ENCODE results near the gene GANC.
"Not testable (repeated sequence)": the region's sequence is repeated elsewhere in the genome, so short reads cannot be mapped to it uniquely, and the experiment has no call there.

DNA sequence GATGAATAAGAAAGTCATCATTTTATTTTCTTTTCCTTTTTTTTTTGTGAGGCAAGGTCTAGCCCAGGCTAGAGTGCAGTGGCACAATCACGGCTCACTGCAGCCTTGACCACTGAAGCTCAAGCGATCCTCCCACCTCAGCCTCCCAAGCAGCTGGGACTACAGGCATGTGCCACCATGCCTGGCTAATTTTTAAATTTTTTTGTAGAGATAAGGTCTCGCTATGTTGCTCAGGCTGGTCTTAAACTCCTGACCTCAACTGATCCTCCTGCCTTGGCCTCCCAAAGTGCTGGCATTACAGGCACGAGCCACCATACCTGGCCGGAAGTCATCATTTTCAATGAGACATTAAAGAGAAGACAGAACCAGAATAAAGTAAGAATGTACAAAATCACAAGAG lies 44.0 kb upstream of the GANC start:
- not testable (repeated sequence) for TF ChIP-seq POLR2A, POLR2AphosphoS5 (IDR thresholded peaks at IDR 0.05)
